ENCODE data around the gene SNRPD3. TPM values are rescaled to one million over a fixed set of nuclear protein-coding genes. Genes with fewer than 3 reads are reported as not detected.

Gene SNRPD3
- total and polyA plus RNA-seq, 2 donors (not counting 3 experiments of a cell fraction or from before 2014, with no cell fraction given) = 121 to 253 TPM

- Histone ChIP-seq H3K4me2 (ENCODE audit: insufficient read depth, low read length) (no peak overlapping the region), H3K36me3 (ENCODE audit: control insufficient read depth in 2 of 2, extremely low read depth in 1 of 2, insufficient read depth in 2 of 2, low read length in 2 of 2) (peaks cover 0 to 3% of the 10 kb centered on the region in 2 experiments), H3K79me2 (ENCODE audit: control insufficient read depth, insufficient read depth, low read length) (no peaks in the 10 kb centered on the region), H3K9ac (replicated peaks; ENCODE audit: extremely low read depth, insufficient read depth, low read length) (no peak overlapping the region), H3K4me3 (replicated peaks in 1 of 3; ENCODE audit: insufficient read depth in 1 of 3, low read depth in 1 of 3, low read length in 3 of 3) (no peak overlapping the region), H3K27me3 (ENCODE audit: control insufficient read depth in 2 of 2, insufficient read depth in 2 of 2, low read length in 2 of 2) (no peaks in the 10 kb centered on the region), H3K27ac (ENCODE audit: insufficient read depth, low read depth, low read length) (no peak overlapping the region), H2AFZ (ENCODE audit: low read depth, low read length) (no peak overlapping the region), H3K9me1 (replicated peaks; ENCODE audit: control insufficient read depth, extremely low read depth, insufficient read depth, low read length) (no peaks in the 10 kb centered on the region), H3K4me1 (ENCODE audit: control insufficient read depth, extremely low read depth, insufficient read depth, low read length) (no peaks in the 10 kb centered on the region), H3K9me3 (replicated peaks; ENCODE audit: control insufficient read depth, insufficient read depth, low read length) (no peaks in the 10 kb centered on the region), H4K20me1 (replicated peaks; ENCODE audit: control insufficient read depth, extremely low read depth, insufficient read depth, low read length) (no peaks in the 10 kb centered on the region)
- CTCF ChIA-PET = interaction anchor here (0.9 to 2.2 kb wide), 3 partner anchors 9 to 188 kb away, joined by 3 to 7 read pairs (median 3); partner anchors contain the start of gene LRRC75B
- BruUV-seq (replicated peaks) = no TSS peak
- intact Hi-C loops (cut with micrococcal nuclease) = no loop called here
- POLR2A ChIA-PET = no interaction called here
- dilution Hi-C loops (cut with MboI; ENCODE audit: extremely low pct_ligation_motif_present, low sequenced_read_pairs) = no loop called here
- TF ChIP-seq EZH2 (IDR thresholded peaks at IDR 0.05; ENCODE audit: borderline replicate concordance, low read depth, low read length, severe bottlenecking) (no peak), POLR2A (IDR thresholded peaks at IDR 0.05; ENCODE audit: low read depth, low read length) (no peak), MAX (IDR thresholded peaks at IDR 0.05; ENCODE audit: insufficient read depth, insufficient read length) (no peak), POLR2AphosphoS5 (IDR thresholded peaks at IDR 0.05; ENCODE audit: insufficient read depth, low read depth, low read length) (no peak), FOS (IDR thresholded peaks at IDR 0.05; ENCODE audit: borderline replicate concordance, insufficient read depth, low read length) (no peak), MYC (IDR thresholded peaks at IDR 0.05; ENCODE audit: low read depth, low read length) (no peak), GATA2 (IDR thresholded peaks at IDR 0.05; ENCODE audit: insufficient read depth, insufficient read length, low read depth, low read length) (no peak), CTCF (IDR thresholded peaks at IDR 0.05; ENCODE audit: extremely low read depth in 1 of 2, insufficient read depth in 1 of 2, low read depth in 1 of 2, low read length in 2 of 2) (no peak), JUN (IDR thresholded peaks at IDR 0.05; ENCODE audit: borderline replicate concordance, insufficient read depth, insufficient read length, low read depth) (no peak)
- DNase-seq (ENCODE audit: low read depth, low spot score) = no peak
- no peak for FAIRE-seq
These were observed 28.5 kb downstream of the SNRPD3 start for GRCh38 chr22:24584166-24584790.

Data from endothelial cell of umbilical vein (primary cell).